ENCODE measurements around the gene ATF7IP.

DNA sequence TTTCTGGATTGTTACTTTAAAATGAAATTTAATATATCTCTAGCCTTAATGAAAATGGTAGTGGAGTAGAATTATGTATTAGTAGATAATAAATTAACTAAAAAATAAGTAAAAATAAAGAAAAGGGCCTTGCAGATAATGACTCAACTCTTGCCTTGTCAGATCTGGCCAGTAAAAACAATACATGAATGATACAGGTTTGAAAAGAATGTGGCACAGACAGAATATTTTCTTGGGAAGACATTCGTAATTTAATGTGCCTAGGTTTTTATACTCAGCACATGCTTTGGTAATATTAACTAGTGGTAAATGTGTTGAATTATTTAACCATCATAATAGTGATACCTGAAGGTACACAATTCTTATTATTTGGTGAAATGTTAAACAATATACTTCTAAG, 28.3 kb downstream of the ATF7IP start:
- TF ChIP-seq POLR2A (IDR thresholded peaks at IDR 0.05; ENCODE audit: low read depth, low read length) (no peak), TAF1 (IDR thresholded peaks at IDR 0.05; ENCODE audit: borderline replicate concordance, low read depth, low read length) (no peak)
